Erythroblast (primary cell): ENCODE results near the gene DNAAF1.

Experiments used
- GATA1 ChIP-seq: IDR thresholded peaks from 2 replicates; pipeline ENCODE4 v1.6.1; 2011; ENCODE audit warnings: low read depth, mild to moderate bottlenecking, control low read depth, low read length, moderate library complexity
- POLR2A ChIP-seq: IDR thresholded peaks from 2 replicates; pipeline ENCODE4 v1.6.1; 2011; ENCODE audit warnings: mild to moderate bottlenecking, low read length

- no peak for TF ChIP-seq POLR2A
- TF ChIP-seq GATA1: no peak
These were observed 38.4 kb downstream of the DNAAF1 start for GRCh38 chr16:84183572-84183875.
